Measurements from ENCODE around the gene SHISAL1.

GRCh38 chr22:44274918-44275630 is 37.7 kb downstream of the SHISAL1 start:
- no peak for TF ChIP-seq CTCF (IDR thresholded peaks at IDR 0.05)
- no peak for TF ChIP-seq POLR2AphosphoS5 (IDR thresholded peaks at IDR 0.05; ENCODE audit: insufficient read depth in 1 of 2, low read depth in 1 of 2)
- no peak for TF ChIP-seq POLR2A (IDR thresholded peaks at IDR 0.05)
